C4-2B (cell line): ENCODE data around the gene SLC25A21.

Experiments used
- ZFX ChIP-seq: fragments of 450-650 bp; IDR thresholded peaks from 2 replicates; pipeline ENCODE4 v1.6.1; 2017
- TF ChIP-seq, protein P1 (sequence below): fragments of 450-650 bp; conservative IDR thresholded peaks from 2 replicates; pipeline ENCODE4 v1.5.1; 2017; ENCODE audit warnings: mild to moderate bottlenecking

DNA sequence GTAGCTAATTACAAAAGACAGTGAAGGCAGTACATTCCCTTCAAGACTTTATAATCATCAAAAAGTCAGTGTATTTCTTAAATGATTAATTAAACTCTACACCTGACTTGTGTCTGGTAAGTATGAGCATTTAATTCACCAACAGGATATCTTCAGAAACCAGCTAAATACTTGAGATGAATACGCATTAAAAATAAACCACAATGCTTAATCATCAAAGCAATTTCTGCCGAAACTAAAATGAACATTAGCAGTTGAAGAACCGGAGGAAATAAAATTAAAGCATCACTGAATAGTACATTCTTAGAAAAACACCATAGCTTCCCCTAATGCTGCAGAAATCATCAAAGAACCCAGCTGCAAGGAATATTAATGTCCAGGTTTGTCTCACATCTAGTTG, 32.7 kb downstream of the SLC25A21 start:
- TF ChIP-seq, protein P1, sequence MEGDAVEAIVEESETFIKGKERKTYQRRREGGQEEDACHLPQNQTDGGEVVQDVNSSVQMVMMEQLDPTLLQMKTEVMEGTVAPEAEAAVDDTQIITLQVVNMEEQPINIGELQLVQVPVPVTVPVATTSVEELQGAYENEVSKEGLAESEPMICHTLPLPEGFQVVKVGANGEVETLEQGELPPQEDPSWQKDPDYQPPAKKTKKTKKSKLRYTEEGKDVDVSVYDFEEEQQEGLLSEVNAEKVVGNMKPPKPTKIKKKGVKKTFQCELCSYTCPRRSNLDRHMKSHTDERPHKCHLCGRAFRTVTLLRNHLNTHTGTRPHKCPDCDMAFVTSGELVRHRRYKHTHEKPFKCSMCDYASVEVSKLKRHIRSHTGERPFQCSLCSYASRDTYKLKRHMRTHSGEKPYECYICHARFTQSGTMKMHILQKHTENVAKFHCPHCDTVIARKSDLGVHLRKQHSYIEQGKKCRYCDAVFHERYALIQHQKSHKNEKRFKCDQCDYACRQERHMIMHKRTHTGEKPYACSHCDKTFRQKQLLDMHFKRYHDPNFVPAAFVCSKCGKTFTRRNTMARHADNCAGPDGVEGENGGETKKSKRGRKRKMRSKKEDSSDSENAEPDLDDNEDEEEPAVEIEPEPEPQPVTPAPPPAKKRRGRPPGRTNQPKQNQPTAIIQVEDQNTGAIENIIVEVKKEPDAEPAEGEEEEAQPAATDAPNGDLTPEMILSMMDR: no peak
- no peak for TF ChIP-seq ZFX
